GM18517 (cell line): ENCODE data around the gene TNIP1.

Experiments
- ATAC-seq: cut with Tn5 transposase; IDR thresholded peaks from one replicate; pipeline ENCODE4 v1.9.1; 2021; ENCODE audit warnings: mild to moderate bottlenecking, moderate library complexity; ENCODE audit not compliant: unreplicated experiment

Gene TNIP1

GRCh38 chr5:151047814-151048425, 32.9 kb downstream of the TNIP1 start:
- ATAC-seq, result no peak

GRCh38 chr5:151042453-151043093, 38.3 kb downstream of the TNIP1 start:
- no peak for ATAC-seq

DNA sequence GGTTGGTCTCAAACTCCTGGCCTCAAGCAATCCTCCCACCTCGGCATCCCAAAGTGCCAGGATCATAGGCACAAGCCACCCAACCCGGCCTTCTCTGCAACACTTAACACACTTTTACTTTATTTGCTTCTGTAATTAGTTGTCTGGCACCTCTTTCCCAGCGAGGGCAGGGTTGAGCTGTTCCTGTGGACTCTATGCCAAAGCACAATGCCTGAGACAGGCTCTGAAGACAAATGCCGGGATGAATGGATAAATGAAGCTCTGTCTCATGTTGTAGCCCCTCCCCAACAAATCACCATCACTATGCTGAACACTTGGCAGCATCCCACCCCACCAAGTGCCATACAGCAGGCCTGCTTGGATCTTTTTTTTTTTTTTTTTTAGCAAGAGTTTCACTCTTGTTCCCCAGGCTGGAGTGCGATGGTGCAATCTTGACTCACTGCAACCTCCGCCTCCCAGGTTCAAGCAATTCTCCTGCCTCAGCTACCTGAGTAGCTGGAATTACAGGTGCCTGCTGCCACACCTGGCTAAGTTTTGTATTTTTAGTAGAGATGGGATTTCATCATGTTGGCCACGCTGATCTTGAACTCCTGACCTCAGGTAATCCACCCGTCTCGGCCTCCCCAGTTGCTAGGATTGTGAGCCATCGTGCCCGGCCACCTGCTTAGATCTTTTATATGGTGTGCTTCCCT, 39.1 kb downstream of the TNIP1 start:
- no peak for ATAC-seq

GRCh38 chr5:151040211-151040747, 40.6 kb downstream of the TNIP1 start:
- no peak for ATAC-seq

DNA sequence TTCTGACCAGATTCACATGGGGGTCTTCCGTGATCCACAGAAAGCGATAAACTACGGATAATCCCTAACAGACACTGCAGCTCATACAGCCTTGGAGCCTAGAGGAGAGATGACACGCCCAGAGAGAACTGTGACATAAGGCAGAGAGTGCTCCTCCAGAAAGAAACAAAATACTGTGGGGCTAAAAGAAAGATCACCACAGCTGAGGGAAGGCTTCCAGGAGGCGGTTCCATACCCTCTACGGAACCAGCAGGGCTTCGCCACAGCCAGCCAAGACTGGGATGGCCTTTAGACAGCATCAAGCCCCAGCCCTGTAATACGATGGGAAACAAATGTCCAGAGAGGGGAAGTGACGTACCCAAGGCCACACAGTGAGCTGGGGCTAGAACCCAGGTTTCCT, 41.2 kb downstream of the TNIP1 start:
- no peak for ATAC-seq

DNA sequence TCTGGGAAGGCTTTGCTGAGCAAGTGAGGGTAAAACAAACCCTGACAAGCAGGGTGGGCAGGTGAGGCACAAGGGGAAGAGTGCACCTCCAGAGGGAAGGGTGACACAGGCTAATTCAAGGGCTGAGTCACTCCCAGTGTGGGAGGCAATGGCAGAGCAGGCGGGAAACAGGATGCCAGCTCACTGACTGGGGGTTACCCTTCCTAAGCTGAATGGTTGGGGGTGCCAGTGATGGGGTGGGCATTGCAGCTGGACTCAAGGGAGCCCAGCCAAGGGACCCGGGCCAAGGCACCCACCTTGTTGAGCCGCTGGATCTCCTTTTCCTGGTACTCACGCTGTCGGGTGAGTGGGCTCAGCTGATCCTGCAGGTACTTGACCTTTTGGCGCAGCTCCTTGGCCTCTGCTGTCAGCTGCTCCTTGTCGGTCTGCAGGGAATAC, 42.0 kb downstream of the TNIP1 start:
- ATAC-seq, result no peak

DNA sequence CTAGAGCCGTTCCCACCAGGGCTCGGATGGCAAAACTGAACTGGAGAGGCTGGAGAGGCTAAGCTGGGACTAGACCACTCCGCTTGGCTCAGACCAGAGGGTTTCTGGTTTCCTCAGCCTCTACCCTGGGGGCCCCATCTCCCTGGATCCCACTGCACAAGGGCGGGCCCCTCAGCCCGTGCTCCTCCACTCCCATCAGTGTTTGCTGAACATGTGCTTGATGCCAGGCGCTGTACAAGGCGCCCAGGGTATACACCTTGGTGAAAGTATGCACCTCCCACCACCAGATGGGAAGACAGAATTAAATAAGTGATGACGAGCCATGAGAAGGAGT, 42.5 kb downstream of the TNIP1 start:
- ATAC-seq, result no peak

GRCh38 chr5:151037561-151038411, 43.0 kb downstream of the TNIP1 start:
- no peak for ATAC-seq

GRCh38 chr5:151036556-151036955, 44.3 kb downstream of the TNIP1 start:
- ATAC-seq, result no peak

DNA sequence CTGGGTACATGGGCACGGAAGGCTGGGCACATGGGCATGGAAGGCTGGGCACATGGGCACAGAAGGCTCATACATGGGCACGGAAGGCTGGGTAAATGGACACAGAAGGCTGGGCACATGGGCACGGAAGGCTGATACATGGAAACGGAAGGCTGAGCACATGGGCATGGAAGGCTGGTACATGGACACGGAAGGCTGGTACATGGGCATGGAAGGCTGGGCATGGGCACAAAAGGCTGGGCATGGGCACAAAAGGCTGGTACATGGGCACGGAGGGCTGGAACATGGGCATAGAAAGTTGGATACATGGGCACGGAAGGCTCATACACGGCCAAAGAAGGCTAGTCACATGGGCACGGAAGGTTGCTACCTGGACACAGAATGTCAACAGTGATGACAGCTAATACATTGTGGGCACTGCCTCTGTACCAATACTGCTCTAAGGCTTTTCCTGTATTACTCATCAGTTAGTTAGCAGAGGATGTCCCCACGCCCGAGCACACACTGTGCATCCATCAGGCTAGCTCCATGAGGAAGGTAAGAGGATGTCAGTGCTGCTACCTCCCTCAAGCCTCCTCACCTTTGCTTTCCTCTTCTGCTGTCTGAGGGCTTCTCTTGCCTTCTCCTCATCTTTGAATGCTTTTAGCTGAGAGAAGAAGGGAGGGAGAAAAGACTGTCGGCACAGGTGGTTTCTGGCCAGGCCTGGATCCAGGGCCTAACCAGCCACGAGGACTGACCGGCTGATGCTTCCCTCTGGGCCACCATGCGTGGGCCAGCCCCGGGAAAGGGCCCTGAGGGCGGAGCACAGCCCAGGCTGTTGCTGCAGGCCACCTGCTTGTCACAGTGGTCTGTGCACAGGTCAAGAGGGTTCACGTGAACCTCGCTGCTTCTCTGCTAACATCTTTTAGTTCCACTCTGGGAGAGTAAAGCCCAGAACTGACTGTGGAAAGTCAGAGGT, 46.1 kb downstream of the TNIP1 start:
- ATAC-seq, result no peak

GRCh38 chr5:151033217-151033934, 47.5 kb downstream of the TNIP1 start:
- no peak for ATAC-seq

DNA sequence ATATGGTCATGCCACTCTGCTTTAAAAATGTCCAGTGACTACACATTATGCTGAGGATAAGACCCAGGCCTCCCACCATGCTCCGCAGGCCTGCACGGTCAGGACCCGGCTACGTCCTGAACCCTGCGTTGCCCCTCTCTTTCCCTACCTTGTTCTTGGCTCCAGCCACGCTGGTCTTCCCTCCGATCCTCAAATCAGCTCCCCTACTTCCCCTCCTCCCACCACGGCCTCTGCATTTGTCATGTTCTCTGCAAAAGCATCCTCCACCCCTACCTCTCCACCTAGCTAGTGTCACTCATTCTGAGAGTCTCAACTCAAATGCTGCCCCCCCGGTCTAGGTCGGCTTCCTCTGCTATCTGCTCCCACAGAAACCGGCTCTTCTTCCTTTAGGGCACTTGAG, 49.3 kb downstream of the TNIP1 start:
- ATAC-seq, result no peak

DNA sequence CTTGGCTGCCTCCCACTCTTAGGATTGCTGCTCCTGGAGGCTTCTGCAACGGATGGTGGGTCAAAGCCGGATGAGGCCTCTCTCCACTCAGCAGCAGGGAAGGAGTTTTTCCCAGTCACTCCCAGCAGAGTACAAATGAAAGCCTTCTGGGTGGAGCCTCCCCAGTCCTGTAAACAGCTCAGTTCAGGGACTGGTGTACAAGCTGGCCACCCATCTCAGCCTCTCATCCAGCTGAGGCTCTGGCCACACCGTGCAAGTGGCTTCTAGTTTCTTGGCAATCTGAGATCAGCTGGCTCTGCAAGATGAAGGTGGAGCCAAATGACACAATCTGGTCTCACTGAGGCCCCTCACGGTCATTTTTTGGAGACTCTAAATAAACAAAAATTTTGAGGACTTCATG, 50.5 kb downstream of the TNIP1 start:
- ATAC-seq, result no peak

DNA sequence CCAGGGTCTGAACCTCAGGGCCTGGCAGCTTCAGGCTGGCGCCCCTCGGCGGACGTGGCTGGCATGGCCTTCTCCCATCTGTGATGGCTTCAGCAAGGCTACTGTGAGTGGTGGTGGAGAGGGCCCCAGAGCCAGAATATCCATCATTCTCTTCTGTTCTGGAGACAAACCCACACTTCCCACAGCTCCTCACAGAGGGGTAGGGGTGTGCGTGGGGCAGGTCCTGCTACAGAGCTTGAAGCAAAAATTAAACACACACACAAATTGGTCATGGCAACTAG, 50.8 kb downstream of the TNIP1 start:
- no peak for ATAC-seq

- ATAC-seq, result no peak
Measured at GRCh38 chr5:151029179-151030055, 51.4 kb downstream of the TNIP1 start.

- no peak for ATAC-seq
Measured at GRCh38 chr5:151028717-151029116, 52.1 kb downstream of the TNIP1 start.

DNA sequence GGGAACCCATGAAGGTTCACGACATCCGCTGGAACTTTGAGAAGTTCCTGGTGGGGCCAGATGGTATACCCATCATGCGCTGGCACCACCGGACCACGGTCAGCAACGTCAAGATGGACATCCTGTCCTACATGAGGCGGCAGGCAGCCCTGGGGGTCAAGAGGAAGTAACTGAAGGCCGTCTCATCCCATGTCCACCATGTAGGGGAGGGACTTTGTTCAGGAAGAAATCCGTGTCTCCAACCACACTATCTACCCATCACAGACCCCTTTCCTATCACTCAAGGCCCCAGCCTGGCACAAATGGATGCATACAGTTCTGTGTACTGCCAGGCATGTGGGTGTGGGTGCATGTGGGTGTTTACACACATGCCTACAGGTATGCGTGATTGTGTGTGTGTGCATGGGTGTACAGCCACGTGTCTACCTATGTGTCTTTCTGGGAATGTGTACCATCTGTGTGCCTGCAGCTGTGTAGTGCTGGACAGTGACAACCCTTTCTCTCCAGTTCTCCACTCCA, 52.8 kb downstream of the TNIP1 start:
- ATAC-seq, result no peak

DNA sequence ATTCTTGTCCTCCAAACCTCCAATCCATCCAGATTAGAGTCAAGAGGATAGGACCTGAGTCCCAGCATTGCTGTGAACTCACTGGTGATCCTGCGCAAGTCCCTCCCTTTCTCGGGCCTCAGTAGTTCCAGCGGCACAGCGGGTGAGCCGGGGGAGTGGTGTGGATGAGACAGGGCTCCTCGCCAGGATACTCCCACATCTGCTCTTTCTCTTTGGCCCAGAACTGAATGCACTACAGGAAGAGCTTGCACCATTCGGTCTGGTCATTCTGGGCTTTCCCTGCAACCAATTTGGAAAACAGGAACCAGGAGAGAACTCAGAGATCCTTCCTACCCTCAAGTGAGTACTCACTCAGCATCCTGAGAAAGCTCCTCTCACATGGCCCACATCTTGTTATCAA, 54.2 kb downstream of the TNIP1 start:
- ATAC-seq, result no peak

- ATAC-seq, result no peak
Measured at GRCh38 chr5:151026088-151026487, 54.7 kb downstream of the TNIP1 start.
